GM19372 (cell line): Measurements from ENCODE around the gene SPHK1.

Experiments
- ATAC-seq: cut with Tn5 transposase; IDR thresholded peaks from one replicate; pipeline ENCODE4 v1.9.1; 2021; ENCODE audit warnings: mild to moderate bottlenecking, low read depth, moderate library complexity; ENCODE audit not compliant: unreplicated experiment

SPHK1 gene

DNA sequence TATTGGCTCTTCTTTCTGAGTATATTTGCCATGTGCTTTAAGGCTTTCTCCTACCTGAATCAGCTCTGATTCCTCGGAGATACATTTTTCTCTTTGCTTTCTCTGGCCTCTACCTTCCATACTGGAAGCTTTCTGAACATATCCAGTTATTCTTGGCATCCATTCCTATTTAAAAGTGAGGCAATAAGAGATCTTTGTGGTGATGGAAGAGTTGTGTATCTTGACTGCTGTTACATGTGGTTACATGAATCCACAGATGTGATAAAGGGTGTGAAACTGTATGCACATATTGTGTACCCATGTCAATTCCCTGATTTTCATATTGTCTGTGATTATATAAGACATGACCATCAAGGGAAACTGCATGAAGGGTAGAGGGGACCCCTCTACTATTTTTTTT is 44.1 kb downstream of the SPHK1 start:
- ATAC-seq, result no peak

DNA sequence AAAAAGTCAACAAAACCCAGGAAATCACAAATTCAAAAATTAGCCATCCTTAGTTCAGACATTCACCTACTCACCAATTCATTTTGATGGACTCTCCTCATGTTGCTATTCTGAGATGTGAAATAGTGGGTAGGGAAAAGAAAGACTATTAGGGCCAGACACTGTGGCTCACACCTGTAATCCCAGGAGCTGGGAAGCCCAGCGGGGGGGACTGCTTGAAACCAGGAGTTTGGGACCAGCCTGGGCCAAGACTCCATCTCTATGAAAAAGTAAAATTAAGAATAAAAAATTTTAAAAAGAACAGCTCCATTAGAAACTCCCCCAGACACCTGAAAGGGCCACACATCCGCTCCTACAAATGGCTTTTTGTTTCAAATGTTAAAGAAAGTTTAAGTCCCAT is 47.1 kb downstream of the SPHK1 start:
- ATAC-seq, result no peak

DNA sequence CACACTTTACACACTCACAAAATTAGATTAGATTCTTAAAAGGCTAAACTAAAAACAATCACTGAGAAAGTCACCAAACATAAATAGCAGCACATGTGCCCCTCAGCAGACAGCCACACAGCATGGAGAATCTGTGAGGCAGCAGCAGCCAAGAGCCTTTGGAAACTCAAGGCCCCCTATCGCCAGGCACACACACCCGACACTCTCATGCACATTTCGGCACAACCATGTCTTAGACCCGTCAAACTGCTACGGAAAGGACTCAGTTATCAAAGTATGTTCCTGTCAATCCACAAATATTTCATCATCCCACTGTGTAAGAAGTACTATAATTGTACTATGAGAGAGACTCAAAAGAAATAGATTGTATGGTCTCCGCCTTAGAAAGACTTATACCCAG is 47.6 kb downstream of the SPHK1 start:
- no peak for ATAC-seq

DNA sequence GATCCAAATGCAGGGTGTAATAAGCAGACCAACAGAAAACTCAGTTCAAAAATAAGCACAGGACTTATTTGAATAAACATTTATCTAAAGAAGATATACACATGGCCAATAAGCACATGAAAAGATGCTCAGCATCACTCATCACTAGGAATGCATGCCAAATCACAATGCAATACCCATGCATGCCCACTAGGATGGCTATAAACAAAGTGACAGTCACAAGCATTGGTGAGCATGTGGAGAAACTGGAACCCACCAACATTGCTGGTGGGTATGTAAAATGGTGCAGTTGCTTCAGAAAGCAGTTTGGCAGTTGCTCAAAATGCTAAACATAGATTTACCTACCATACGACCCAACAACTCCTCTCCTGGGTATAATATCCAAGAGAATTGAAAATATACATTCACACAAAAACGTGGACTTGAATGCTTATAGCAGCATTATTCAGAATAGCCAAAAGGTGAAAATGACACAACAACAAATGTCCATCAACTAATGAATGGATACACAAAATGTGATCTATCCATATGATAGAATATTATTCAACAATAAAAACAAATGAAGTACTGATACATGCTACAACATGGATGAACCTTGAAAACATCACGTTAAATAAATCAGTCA is 48.4 kb downstream of the SPHK1 start:
- ATAC-seq, result no peak

DNA sequence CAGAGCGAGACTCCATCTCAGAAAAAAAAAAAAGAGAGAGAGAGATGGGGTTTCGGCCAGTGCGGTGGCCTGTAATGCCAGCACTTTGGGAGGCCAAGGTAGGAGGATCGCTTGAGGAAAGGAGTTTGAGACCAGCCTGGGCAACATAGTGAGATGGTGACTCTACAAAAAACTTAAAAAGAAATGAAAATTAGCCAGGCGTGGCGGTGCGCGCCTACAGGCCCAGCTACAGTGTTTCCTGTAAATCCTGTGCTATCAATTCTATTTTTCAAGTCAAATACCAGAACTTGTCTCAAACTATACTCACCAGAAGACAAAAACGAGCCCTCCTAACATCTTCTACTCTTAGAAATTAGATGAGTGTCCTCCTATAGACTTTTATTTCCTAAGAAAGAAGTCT is 49.3 kb downstream of the SPHK1 start:
- no peak for ATAC-seq

DNA sequence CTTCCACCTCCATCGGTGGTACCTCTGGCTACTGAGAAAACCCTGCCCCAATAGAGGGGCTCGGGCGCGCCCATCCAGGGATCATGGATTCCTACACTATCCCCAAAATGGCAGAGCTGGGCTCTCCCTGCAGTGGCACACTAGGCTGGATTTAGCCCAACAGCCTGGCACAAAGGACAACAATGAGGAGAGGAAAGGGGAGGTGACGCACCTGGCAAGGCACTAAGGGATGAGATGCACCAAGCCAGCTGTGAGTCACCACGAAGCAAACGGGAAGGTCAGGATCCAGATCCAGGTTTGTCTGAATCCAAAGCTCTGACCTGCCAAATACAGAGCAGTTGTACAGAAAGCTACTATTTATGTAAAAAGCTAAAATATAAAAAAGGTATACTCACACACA is 50.5 kb downstream of the SPHK1 start:
- no peak for ATAC-seq

DNA sequence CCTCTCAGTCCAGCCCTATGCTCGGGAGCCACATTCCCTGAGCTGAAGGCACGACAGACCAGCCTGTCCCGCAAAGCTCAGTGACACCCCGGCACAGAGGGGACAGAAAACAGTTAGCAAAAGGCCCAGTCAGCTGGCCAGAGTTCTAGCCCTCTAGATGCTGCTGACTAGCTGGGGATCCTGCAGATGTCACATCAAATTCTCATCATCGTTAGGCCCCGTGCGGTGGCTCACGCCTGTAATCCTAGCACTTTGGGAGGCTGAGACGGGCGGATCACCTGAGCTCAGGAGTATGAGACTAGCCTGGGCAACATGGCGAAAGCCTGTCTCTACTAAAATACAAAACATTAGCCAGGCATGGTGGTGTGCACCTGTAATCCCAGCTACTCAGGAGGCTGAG is 51.3 kb downstream of the SPHK1 start:
- ATAC-seq, result no peak
